G401 (cell line): ENCODE results near the gene GOLT1A. TPM values are rescaled to one million over a fixed set of nuclear protein-coding genes. Genes with fewer than 3 reads are reported as not detected.
"Not testable (repeated sequence)": the region's sequence is repeated elsewhere in the genome, so short reads cannot be mapped to it uniquely, and the experiment has no call there.

Experiments
- DNase-seq: peaks from one replicate; pipeline ENCODE4 v3.0.0-alpha.2; 2015; ENCODE audit warnings: low spot score
- in situ Hi-C: cut with HindIII; loops from 2 replicates; pipeline ENCODE4 v1.10.0; 2016; ENCODE audit warnings: low sequenced_read_pairs, mixed read lengths
- total RNA-seq: library from RNA; depleted of rRNA; stranded (reverse); fragments of >200 nt; shearing (Covaris generic); gene quantifications from 2 replicates; pipeline ENCODE4 v1.2.3, GENCODE V29; 2014

Gene GOLT1A
- total RNA-seq, 1 experiment from 2014 or later = not detected

GRCh38 chr1:204250428-204251030 is 36.7 kb upstream of the GOLT1A start:
- no peak for DNase-seq

GRCh38 chr1:204249736-204250427 is 36.1 kb upstream of the GOLT1A start:
- in situ Hi-C loops = no loop called here
- no peak for DNase-seq

More at GRCh38 chr1:204250428-204251030, 36.7 kb upstream of the GOLT1A start:
- in situ Hi-C loops = no loop called here

DNA sequence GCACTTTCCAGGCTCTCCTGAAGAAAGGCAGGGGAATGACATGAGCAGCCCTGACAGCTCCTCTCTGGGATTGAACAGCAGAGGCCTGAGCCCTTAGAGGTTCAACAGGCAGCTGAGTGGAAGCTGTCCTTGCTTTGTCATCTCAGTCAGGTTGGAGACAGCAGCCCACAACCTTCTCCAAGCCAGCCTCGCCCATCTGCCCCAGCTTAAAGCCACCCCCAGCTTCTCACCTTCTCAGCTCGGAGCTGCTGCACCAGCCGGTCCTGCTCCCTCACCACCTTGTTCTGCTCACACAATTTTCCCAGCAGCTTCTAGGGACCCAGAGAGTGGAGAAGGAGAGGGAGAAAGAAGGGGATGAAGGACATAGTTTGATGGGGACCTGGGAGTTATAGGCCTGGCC is 35.2 kb upstream of the GOLT1A start:
- DNase-seq = no peak
- in situ Hi-C loops = no loop called here

DNA sequence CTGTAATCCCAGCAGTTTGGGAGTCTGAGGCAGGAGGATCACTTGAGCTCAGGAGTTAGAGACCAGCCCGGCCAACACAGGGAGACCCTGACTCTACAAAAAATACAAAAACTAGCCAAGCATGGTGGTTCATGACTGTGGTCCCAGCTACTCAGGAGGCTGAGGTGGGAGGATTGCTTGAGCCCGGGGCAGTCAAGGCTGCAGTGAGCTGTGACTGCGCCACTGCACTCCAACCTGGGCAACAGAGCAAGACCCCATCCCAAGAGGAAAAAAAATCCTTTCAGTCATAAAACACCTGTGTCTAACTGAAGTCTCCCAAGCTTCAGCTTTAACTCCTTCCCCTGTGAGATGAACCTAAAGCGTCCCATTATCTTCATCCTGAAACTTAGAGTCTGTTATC is 33.1 kb upstream of the GOLT1A start:
- in situ Hi-C loops = no loop called here
- no peak for DNase-seq

- DNase-seq = no peak
- in situ Hi-C loops = no loop called here
These were observed 29.1 kb upstream of the GOLT1A start for GRCh38 chr1:204242920-204243319.

DNA sequence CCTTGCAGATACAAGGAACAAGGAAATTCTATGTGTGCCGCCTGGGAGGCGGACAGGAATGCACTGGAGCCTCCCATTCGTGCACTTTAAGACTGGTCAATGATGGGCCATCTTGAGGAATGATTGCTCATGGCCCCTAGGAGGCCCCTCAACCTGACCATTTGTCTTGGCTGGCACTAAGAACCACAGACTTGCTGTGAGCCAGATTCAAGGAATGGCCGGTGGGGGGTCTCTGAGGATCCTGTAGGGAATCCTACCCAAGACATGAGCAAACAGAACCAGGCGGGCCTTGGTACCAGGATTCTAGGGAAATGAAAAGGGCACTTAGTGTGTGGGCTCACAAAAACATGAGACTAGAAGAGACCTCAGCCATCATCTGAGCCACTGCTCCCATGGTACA is 28.1 kb upstream of the GOLT1A start:
- no peak for DNase-seq
- in situ Hi-C loops = no loop called here

- no peak for DNase-seq
- in situ Hi-C loops = no loop called here
These were observed 27.3 kb upstream of the GOLT1A start for GRCh38 chr1:204241050-204241449.

- DNase-seq = no peak
- in situ Hi-C loops = no loop called here
These were observed 26.4 kb upstream of the GOLT1A start for GRCh38 chr1:204240233-204240632.

- DNase-seq, in situ Hi-C loops: not testable (repeated sequence)
These were observed 25.6 kb upstream of the GOLT1A start for GRCh38 chr1:204239401-204239800.

- DNase-seq, in situ Hi-C loops: not testable (repeated sequence)
These were observed 24.7 kb upstream of the GOLT1A start for GRCh38 chr1:204238520-204238919.

DNA sequence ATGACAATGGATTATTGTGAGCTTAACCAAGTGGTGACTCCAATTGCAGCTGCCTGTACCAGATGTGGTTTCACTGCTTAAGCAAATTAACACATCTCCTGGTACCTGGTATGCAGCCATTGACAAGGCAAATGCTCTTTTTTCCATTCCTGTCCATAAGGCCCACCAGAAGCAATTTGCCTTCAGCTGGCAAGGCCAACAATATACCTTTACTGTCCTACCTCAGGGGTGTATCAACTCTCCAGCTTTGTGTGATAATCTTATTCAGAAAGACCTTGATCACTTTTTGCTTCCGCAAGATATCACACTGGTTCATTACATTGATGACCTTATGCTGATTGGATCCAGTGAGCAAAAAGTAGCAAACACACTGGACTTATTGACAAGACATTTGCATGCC is 23.7 kb upstream of the GOLT1A start:
- DNase-seq, in situ Hi-C loops: not testable (repeated sequence)

DNA sequence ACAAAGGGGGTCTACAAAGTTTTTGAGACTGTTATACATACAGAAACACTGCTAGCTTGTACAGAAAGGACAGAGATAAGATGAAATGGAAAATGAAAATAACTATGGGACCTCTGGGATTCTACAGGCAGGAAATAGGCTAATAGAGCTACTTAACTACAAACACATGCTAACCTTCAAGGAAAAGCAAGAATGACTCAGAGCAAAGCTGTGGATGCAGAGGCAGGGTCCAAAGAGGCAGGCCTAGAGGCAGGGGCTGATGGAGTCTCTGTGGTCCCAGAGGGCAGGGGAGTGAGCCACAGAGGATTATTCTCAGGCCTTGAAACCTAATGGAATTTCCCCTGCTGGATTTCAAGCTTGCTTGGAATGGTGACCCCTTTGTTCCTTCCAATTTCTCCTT is 18.7 kb upstream of the GOLT1A start:
- no peak for DNase-seq
- in situ Hi-C loops = no loop called here

GRCh38 chr1:204230211-204230610 is 16.4 kb upstream of the GOLT1A start:
- in situ Hi-C loops = no loop called here
- no peak for DNase-seq

DNA sequence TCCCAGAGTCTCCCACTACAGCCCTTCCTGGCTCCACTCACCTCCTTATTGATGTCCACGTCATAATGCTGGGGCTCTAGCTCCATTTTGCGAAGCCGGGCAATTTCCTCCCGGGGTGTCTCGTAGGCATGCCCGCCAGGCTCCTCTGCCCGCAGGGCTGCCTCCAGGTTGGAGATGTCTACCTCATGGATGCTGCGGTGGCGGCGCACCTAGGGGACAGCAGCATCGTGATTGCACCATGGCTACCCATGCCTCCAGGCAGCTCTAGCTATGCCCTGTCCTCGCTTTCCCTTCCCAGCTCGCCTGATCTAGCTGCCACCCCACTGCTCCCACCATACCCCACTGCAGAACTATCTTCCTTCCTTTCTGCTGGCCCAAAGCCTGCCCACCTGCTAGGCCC is 15.1 kb upstream of the GOLT1A start:
- in situ Hi-C loops = no loop called here

GRCh38 chr1:204227996-204228785 is 14.4 kb upstream of the GOLT1A start:
- in situ Hi-C loops = no loop called here
- no peak for DNase-seq

More for the DNA sequence above, 15.1 kb upstream of the GOLT1A start:
- no peak for DNase-seq

- no peak for DNase-seq
- in situ Hi-C loops = no loop called here
These were observed 13.6 kb upstream of the GOLT1A start for GRCh38 chr1:204227351-204227750.

DNA sequence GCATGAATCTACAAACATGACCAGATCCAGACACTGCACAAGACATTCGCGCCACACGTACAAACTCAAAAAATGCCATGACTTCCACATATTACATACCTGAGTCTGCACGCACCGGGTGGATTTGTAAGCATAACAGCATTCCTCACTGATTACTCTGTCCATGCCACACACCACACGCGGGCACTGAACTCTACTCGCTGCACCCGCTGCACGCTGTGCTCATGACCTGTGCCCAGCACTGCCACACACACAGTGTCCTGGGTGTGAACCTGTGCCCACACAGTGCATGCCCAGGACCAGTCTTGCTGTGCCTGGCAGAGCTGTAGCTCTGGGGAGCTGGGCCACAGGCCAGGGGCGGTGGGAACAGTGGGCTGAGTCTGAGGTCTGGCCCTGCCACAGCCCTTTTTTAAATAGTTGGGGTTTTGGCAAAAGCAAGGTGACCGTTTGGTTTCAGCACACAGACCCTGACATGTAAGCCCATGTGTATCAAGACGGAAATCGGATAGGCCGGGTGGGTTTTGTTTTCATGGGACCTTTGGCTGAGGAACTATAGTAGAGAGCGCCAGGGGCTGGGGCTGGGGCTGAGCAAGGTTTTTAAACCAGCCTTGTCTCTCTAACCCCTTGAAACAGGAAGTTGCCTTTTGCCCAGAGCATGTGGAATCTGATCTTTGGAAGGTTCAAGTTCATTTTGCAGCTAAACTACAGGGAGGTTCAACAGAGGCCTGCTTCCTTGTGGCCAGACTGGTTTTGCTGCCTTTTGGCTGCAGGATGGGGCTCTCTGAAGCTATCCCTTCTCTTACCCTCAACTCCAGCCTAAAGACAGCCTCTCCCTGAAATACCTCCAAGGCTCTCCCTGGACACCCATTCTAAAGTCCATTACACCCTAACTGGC is 12.3 kb upstream of the GOLT1A start:
- in situ Hi-C loops = no loop called here
- no peak for DNase-seq

- in situ Hi-C loops = no loop called here
- DNase-seq = no peak
These were observed 10.9 kb upstream of the GOLT1A start for GRCh38 chr1:204224655-204225054.

GRCh38 chr1:204223129-204223860 is 9.5 kb upstream of the GOLT1A start:
- in situ Hi-C loops = no loop called here

More at GRCh38 chr1:204223129-204223860, 9.5 kb upstream of the GOLT1A start:
- peak; percentile 40 for DNase-seq
